ENCODE data around the gene SLC4A9.

DNA sequence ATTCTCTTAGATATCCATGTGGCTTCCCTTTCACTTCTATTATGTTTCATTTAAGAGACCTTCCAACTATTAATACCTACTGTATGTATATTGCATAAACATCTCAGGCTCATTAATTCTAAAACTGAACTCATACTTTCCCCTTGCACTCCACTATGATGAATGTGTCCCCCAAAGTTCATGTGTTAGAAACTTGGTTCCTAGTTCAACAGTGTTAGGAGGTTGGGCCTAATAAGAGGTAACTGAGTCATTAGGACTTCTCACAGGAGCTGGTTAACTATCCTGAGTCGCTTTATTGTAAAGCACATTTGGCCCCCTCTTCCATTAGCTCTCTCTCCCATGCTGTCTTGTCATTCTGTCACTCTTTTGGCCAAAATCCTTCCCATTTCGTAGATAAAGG, 63.6 kb downstream of the SLC4A9 start:
- TF ChIP-seq TAF1 (conservative IDR thresholded peaks at IDR 0.05): no peak
- no peak for TF ChIP-seq REST (IDR thresholded peaks at IDR 0.05)
- TF ChIP-seq EGR1 (IDR thresholded peaks at IDR 0.05; ENCODE audit: low read depth in 2 of 2): no peak
- no peak for TF ChIP-seq GABPA (IDR thresholded peaks at IDR 0.05 in 1 of 2, conservative IDR thresholded peaks at IDR 0.05 in 1 of 2)
- TF ChIP-seq, protein P1, sequence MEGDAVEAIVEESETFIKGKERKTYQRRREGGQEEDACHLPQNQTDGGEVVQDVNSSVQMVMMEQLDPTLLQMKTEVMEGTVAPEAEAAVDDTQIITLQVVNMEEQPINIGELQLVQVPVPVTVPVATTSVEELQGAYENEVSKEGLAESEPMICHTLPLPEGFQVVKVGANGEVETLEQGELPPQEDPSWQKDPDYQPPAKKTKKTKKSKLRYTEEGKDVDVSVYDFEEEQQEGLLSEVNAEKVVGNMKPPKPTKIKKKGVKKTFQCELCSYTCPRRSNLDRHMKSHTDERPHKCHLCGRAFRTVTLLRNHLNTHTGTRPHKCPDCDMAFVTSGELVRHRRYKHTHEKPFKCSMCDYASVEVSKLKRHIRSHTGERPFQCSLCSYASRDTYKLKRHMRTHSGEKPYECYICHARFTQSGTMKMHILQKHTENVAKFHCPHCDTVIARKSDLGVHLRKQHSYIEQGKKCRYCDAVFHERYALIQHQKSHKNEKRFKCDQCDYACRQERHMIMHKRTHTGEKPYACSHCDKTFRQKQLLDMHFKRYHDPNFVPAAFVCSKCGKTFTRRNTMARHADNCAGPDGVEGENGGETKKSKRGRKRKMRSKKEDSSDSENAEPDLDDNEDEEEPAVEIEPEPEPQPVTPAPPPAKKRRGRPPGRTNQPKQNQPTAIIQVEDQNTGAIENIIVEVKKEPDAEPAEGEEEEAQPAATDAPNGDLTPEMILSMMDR (IDR thresholded peaks at IDR 0.05; ENCODE audit: low read depth, low read length, missing input control): no peak
- no peak for TF ChIP-seq RAD21 (IDR thresholded peaks at IDR 0.05)
- no peak for TF ChIP-seq ZBTB33 (IDR thresholded peaks at IDR 0.05)
